ENCODE results near the gene DGUOK.
A peak's percentile ranks its signal among the peaks of the same experiment; 100 is the strongest.

DGUOK gene

DNA sequence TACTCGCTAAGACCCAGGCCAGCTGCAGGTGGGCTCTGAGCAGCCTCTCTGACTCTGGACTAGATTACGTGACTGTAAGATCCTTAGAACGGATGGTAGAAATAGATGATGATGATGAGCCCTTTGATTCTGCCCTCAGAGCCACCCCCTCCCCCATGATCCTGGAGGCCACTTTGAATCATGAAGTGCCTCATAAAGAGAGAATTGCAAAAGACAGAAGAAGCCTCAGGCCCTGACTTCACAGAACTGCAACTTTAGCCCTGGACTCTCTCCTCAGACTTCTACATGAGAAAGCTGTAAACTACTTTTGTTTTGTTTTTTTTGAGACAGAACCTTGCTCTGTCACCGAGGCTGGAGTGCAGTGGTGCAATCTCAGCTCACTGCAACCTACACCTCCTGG is 42.7 kb downstream of the DGUOK start:
- no peak overlapping the region for H3K9ac ChIP-seq (ENCODE audit: low read length)
- H3K27ac ChIP-seq (ENCODE audit: low read depth, low read length) = no peak overlapping the region
- no peaks in the 10 kb centered on the region for H3K27me3 ChIP-seq (ENCODE audit: control insufficient read depth, insufficient read depth, low read length)
- peaks cover 5% of the 10 kb centered on the region for H3K4me1 ChIP-seq (ENCODE audit: control insufficient read depth, insufficient read depth, low read length)
- no peaks in the 10 kb centered on the region for H3K36me3 ChIP-seq (ENCODE audit: control insufficient read depth, insufficient read depth, low read length)
- no peak overlapping the region for H3K4me3 ChIP-seq (ENCODE audit: low read length)

DNA sequence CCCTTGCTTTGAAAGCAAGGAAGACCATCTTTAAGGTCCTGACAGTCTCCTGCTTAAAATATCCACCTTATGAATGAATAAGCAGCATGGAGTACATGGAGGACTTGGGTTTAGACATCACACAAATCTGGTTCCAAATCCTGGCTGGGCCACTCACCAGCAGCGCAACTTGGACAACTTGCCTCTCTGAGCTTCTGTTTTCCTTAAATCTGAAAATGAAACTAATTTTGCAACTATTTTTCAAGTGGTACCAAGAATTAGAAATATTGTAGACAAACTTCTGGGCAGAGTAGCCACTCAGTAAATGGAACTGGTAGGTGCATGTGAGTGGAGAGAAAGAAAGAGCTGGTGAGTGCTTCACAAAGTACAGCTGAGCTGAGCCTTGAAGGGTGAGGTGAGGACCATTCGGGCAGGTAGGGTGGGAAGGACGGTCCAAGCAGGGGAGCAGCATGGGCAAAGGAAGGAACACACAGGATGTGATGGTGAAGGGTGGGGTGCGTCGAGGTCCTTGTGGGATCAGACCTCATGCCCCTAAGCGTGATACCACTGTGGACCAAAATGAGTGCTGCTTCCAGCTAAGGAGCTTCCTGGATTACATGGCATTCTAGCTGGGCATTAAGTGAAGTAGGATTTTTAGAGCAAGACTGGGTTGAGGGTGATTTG is 43.6 kb downstream of the DGUOK start:
- Histone ChIP-seq H3K36me3 (ENCODE audit: control insufficient read depth, insufficient read depth, low read length) (no peaks in the 10 kb centered on the region), H3K27ac (ENCODE audit: low read depth, low read length) (no peak overlapping the region), H3K4me3 (ENCODE audit: low read length) (no peak overlapping the region), H3K9ac (ENCODE audit: low read length) (no peak overlapping the region), H3K27me3 (ENCODE audit: control insufficient read depth, insufficient read depth, low read length) (no peaks in the 10 kb centered on the region), H3K4me1 (ENCODE audit: control insufficient read depth, insufficient read depth, low read length) (peaks cover 5% of the 10 kb centered on the region)

DNA sequence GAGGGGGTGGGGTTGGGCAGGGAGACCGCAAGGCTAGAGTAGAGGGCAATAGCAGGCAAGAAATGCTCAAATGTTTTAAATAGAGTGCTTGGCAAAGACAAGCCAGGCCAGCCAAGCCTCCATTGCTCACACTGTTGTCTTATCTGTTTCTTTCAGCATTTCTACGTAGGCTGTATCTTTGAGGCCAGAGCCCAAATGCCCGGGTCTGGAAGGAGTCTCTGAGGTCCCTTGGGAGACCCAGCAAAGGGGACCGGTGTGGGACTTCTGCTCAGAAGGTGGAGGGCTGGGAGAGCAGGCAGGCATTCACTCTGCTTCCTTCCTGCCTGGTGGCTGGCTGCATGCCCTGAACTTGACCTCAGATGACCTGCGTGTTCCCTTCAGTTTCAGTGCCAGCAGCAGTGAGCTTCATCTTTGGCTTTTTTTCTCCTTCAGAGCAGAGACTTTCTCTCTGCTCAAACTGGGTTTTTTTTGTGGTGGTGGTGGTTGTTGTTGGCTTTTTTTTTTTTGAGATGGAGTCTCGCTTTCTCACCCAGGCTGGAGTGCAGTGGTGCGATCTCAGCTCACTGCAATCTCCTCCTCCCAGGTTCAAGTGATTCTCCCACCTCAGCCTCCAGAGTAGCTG is 44.3 kb downstream of the DGUOK start:
- Histone ChIP-seq H3K27ac (ENCODE audit: low read depth, low read length) (no peak overlapping the region), H3K4me3 (ENCODE audit: low read length) (peak overlapping the region; percentile 41)

DNA sequence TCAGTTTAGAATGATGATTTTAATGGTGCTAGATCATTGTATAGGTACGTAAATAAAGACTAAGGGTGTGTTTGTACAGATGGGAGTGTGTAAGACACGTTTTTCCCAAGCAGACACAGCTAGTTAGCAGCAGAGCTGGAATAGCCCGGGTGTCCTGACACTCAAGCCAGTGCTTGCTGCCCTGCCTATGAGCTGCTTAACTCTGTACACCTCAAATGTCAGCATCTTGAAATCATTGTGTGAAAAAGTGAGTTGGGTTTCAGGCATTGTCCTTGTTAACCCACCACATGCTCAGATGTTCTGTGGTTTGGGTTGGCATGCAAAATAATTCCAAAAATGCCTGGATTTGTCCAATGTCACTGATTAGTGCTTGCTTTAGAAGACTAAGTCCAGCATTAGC is 45.0 kb downstream of the DGUOK start:
- no peak overlapping the region for H3K9ac ChIP-seq (ENCODE audit: low read length)
- H3K4me3 ChIP-seq (ENCODE audit: low read length) = no peak overlapping the region
- no peaks in the 10 kb centered on the region for H3K27me3 ChIP-seq (ENCODE audit: control insufficient read depth, insufficient read depth, low read length)
- no peak overlapping the region for H3K27ac ChIP-seq (ENCODE audit: low read depth, low read length)
- H3K4me1 ChIP-seq (ENCODE audit: control insufficient read depth, insufficient read depth, low read length) = peaks cover 5% of the 10 kb centered on the region
- no peaks in the 10 kb centered on the region for H3K36me3 ChIP-seq (ENCODE audit: control insufficient read depth, insufficient read depth, low read length)

More for the DNA sequence above, 44.3 kb downstream of the DGUOK start:
- H3K9ac ChIP-seq (ENCODE audit: low read length) = no peak overlapping the region
- H3K4me1 ChIP-seq (ENCODE audit: control insufficient read depth, insufficient read depth, low read length) = peaks cover 5% of the 10 kb centered on the region
- no peaks in the 10 kb centered on the region for H3K36me3 ChIP-seq (ENCODE audit: control insufficient read depth, insufficient read depth, low read length)
- no peaks in the 10 kb centered on the region for H3K27me3 ChIP-seq (ENCODE audit: control insufficient read depth, insufficient read depth, low read length)

DNA sequence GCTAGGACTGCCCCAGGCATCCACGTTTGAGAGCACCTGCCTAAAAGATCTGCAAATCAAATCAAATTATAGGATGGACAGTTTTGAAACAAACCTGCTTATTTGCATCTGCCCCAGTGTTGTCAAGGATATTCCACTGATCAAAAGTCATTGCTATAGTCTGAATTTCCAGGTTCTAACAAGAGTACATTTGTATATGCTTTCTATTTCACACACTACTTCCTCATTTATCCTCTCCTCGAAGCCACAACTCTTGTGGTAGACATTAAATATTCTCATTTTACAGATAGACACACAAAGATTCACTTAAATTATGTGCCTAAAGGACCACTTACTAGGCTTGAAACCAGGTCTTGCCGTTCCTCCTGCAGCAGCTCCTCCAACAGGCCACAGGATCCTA is 46.2 kb downstream of the DGUOK start:
- no peaks in the 10 kb centered on the region for H3K36me3 ChIP-seq (ENCODE audit: control insufficient read depth, insufficient read depth, low read length)
- H3K27me3 ChIP-seq (ENCODE audit: control insufficient read depth, insufficient read depth, low read length) = no peaks in the 10 kb centered on the region
- no peak overlapping the region for H3K4me3 ChIP-seq (ENCODE audit: low read length)
- no peak overlapping the region for H3K27ac ChIP-seq (ENCODE audit: low read depth, low read length)
- peaks cover 5% of the 10 kb centered on the region for H3K4me1 ChIP-seq (ENCODE audit: control insufficient read depth, insufficient read depth, low read length)
- H3K9ac ChIP-seq (ENCODE audit: low read length) = no peak overlapping the region

DNA sequence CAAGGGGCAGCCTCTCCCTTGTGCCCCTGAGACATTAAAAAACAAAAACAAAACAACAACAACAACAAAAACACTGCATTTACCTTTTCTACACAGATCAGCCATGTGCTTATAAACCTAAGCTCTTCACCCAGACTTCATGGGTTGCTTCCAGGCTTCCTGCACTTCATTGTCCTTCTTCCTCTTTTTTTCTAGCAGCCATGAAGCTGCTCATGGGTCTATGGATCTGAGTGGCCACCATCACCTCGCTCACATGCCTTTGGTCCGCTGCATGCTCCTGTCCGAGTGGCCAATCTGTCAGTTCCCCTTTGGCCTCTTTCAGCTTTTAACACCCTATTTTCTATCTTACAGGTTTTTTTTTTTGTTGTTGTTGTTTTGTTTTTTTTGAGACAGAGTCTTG is 49.1 kb downstream of the DGUOK start:
- Histone ChIP-seq H3K27ac (ENCODE audit: low read depth, low read length) (no peak overlapping the region), H3K4me3 (ENCODE audit: low read length) (no peak overlapping the region), H3K4me1 (ENCODE audit: control insufficient read depth, insufficient read depth, low read length) (peaks cover 3% of the 10 kb centered on the region), H3K36me3 (ENCODE audit: control insufficient read depth, insufficient read depth, low read length) (no peaks in the 10 kb centered on the region), H3K9ac (ENCODE audit: low read length) (no peak overlapping the region), H3K27me3 (ENCODE audit: control insufficient read depth, insufficient read depth, low read length) (no peaks in the 10 kb centered on the region)

DNA sequence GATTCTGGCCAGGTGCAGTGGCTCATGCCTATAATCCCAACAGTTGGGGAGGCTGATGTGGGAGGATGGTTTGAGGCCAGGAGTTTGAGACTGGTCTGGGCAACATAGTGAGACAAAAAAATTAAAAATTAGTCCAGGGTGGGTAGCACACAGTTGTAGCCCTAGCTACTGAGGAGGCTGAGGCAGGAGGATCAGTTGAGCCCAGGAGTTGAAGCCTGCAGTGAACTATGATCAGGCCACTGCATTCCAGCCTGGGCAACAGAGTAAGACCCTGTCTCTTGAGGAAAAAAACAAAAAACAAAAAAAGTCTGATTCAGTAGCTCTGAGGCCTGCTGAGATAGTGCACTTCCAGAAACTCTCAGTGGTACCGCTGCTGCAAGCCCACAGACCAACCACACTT is 50.1 kb downstream of the DGUOK start:
- Histone ChIP-seq H3K27me3 (ENCODE audit: control insufficient read depth, insufficient read depth, low read length) (no peaks in the 10 kb centered on the region), H3K27ac (ENCODE audit: low read depth, low read length) (no peak overlapping the region), H3K36me3 (ENCODE audit: control insufficient read depth, insufficient read depth, low read length) (no peaks in the 10 kb centered on the region), H3K4me3 (ENCODE audit: low read length) (no peak overlapping the region), H3K9ac (ENCODE audit: low read length) (no peak overlapping the region), H3K4me1 (ENCODE audit: control insufficient read depth, insufficient read depth, low read length) (no peaks in the 10 kb centered on the region)

DNA sequence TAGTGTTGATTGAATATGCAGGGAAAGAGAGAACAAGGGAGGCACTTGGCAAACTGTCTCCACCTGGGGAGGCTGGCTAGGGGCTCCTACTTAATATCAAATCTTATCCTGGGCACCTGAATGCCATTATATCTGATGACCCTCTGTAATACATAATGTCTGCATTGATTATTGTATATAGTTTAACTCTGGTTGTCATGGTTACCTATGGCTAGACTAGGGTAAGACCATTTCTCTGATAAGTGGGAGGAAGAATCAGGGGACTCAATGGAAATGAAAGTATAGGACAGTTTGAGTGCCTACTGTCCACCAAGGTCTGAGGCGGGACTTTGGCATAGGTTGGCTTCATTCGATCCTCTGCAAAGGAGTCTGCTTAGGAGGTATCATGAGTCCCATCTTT is 50.8 kb downstream of the DGUOK start:
- H3K4me3 ChIP-seq (ENCODE audit: low read length) = no peak overlapping the region
- no peaks in the 10 kb centered on the region for H3K36me3 ChIP-seq (ENCODE audit: control insufficient read depth, insufficient read depth, low read length)
- no peaks in the 10 kb centered on the region for H3K27me3 ChIP-seq (ENCODE audit: control insufficient read depth, insufficient read depth, low read length)
- no peak overlapping the region for H3K27ac ChIP-seq (ENCODE audit: low read depth, low read length)
- no peaks in the 10 kb centered on the region for H3K4me1 ChIP-seq (ENCODE audit: control insufficient read depth, insufficient read depth, low read length)
- no peak overlapping the region for H3K9ac ChIP-seq (ENCODE audit: low read length)

DNA sequence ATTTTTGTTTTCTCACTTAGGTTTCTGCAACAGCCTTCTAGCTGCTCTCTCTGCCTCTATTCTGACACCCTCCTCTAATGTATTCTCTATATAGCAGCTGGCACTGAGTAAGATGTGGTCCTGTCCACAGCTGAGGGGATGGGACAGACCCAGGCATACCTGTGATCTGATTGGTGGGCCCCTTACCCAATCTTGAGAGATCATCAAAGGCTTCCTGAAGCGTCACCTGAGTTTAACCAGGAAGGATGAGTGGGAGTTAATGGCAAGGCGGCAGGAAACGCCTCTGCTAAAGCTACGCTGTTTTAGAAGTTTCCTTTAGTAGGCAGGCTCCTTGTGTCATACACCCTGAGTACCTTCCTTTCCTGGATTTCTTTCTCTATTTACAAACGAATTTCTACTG is 52.3 kb downstream of the DGUOK start:
- Histone ChIP-seq H3K9ac (ENCODE audit: low read length) (no peak overlapping the region), H3K27ac (ENCODE audit: low read depth, low read length) (no peak overlapping the region), H3K4me3 (ENCODE audit: low read length) (no peak overlapping the region), H3K4me1 (ENCODE audit: control insufficient read depth, insufficient read depth, low read length) (no peaks in the 10 kb centered on the region), H3K36me3 (ENCODE audit: control insufficient read depth, insufficient read depth, low read length) (no peaks in the 10 kb centered on the region), H3K27me3 (ENCODE audit: control insufficient read depth, insufficient read depth, low read length) (no peaks in the 10 kb centered on the region)

DNA sequence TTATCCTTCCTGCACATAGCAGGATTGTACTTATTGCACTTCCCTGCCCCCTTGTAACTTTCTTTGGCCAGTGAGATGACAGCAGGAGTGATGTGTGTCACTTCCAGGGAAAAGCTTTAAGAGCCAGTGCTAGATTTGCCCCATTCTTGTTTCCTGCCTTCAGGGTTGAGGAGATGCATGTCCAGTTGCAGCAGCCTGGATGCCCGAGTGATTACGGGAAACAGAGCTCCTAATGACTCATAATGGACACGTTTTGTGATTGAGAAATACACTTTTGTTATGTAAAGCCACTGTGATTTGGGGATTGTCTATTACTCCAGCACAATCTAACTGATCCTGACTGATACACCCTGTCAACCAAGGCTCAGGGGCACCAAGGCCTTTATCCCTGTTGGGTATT is 53.0 kb downstream of the DGUOK start:
- H3K9ac ChIP-seq (ENCODE audit: low read length) = no peak overlapping the region
- H3K27ac ChIP-seq (ENCODE audit: low read depth, low read length) = no peak overlapping the region

DNA sequence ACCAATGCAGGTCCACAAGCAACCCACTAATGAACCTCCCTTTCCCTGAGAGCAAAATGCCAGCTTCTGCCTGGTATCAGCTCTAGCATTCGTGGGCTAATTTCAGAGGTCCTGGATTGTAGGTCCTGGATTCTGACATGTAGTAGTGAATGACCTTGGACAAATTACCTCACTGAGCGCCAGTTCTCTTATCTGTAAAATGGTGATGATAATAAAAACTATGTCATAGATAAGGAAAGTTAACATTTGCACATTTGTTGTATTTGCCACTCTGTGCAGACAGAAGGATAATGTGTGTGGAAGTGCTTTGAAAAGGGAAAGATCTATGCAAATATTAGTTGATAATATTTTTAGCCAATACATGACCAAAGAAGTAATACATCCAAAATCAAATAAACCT is 53.9 kb downstream of the DGUOK start:
- Histone ChIP-seq H3K27me3 (ENCODE audit: control insufficient read depth, insufficient read depth, low read length) (no peaks in the 10 kb centered on the region), H3K4me3 (ENCODE audit: low read length) (no peak overlapping the region), H3K9ac (ENCODE audit: low read length) (no peak overlapping the region), H3K36me3 (ENCODE audit: control insufficient read depth, insufficient read depth, low read length) (no peaks in the 10 kb centered on the region), H3K4me1 (ENCODE audit: control insufficient read depth, insufficient read depth, low read length) (no peaks in the 10 kb centered on the region), H3K27ac (ENCODE audit: low read depth, low read length) (no peak overlapping the region)

More for the DNA sequence above, 53.0 kb downstream of the DGUOK start:
- Histone ChIP-seq H3K27me3 (ENCODE audit: control insufficient read depth, insufficient read depth, low read length) (no peaks in the 10 kb centered on the region), H3K36me3 (ENCODE audit: control insufficient read depth, insufficient read depth, low read length) (no peaks in the 10 kb centered on the region), H3K4me3 (ENCODE audit: low read length) (no peak overlapping the region), H3K4me1 (ENCODE audit: control insufficient read depth, insufficient read depth, low read length) (no peaks in the 10 kb centered on the region)

DNA sequence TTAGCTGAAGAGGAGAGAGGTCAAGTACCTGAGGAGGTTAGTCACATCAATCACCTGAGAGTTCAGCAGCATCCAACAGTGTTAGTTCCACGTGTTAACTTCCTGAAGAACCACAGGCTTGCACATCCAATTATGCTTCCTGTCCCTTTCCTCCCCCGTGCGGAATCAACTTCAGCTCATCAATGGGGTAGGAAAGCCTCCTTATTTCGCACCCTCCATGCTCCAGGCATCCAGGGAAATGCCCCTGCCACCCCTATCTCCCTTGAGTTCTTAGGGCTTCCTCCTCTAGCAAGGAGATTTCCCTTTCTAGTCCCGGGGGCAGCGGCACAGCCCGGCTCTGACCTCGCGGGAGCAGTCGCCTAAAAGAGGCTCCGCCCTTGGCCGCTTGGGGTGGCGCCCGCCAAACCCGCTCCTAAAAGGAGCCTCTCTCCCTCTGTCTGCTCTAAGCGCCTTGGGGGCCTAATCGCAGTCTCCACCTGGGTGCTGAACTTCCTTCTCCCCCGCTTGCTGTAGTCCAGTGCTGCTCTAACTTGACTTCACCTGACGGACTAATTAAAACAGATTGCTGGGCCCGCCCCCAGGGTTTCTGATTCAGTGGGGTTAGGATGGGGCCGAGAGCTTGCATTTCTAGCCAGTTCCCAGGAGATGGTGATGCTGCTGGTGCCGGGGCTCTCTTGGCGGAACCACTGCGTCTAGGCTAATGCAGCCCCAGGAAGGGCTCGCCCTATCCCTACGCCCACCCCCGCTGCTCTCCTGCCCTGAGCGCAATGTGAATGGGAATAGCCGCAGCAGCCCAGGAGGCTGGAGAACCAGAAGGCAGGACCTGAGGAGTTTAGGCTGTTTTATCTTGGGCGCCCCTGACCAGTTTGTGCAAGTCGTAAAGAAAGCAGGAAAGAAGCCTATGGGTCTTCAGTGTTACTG is 54.7 kb downstream of the DGUOK start:
- Histone ChIP-seq H3K27me3 (ENCODE audit: control insufficient read depth, insufficient read depth, low read length) (no peaks in the 10 kb centered on the region), H3K27ac (ENCODE audit: low read depth, low read length) (no peak overlapping the region), H3K4me1 (ENCODE audit: control insufficient read depth, insufficient read depth, low read length) (no peaks in the 10 kb centered on the region), H3K36me3 (ENCODE audit: control insufficient read depth, insufficient read depth, low read length) (no peaks in the 10 kb centered on the region), H3K4me3 (ENCODE audit: low read length) (peak overlapping the region; percentile 70), H3K9ac (ENCODE audit: low read length) (peak overlapping the region; percentile 39)

All from rectal smooth muscle tissue (tissue), 1 donor.